HS-5 (cell line): ENCODE data around the gene SRP68.
"Not testable (repeated sequence)": the region's sequence is repeated elsewhere in the genome, so short reads cannot be mapped to it uniquely, and the experiment has no call there.

Experiments
- DNase-seq: peaks from one replicate; pipeline ENCODE4 v3.0.0-alpha.2; 2012; ENCODE audit warnings: low read depth

The SRP68 gene

GRCh38 chr17:76044475-76045007 lies 27.8 kb downstream of the SRP68 start:
- not testable (repeated sequence) for DNase-seq

GRCh38 chr17:76042868-76043267 lies 29.4 kb downstream of the SRP68 start:
- DNase-seq: not testable (repeated sequence)

GRCh38 chr17:76040376-76040775 lies 31.9 kb downstream of the SRP68 start:
- DNase-seq: no peak

GRCh38 chr17:76039121-76039520 lies 33.2 kb downstream of the SRP68 start:
- no peak for DNase-seq

GRCh38 chr17:76038050-76038449 lies 34.3 kb downstream of the SRP68 start:
- DNase-seq: no peak

GRCh38 chr17:76036497-76037261 lies 35.6 kb downstream of the SRP68 start:
- DNase-seq: no peak

GRCh38 chr17:76034428-76035350 lies 37.6 kb downstream of the SRP68 start:
- DNase-seq: no peak

- no peak for DNase-seq
These were observed 39.2 kb downstream of the SRP68 start for GRCh38 chr17:76033139-76033538.

GRCh38 chr17:76032780-76033108 lies 39.6 kb downstream of the SRP68 start:
- DNase-seq: no peak

GRCh38 chr17:76032073-76032779 lies 40.1 kb downstream of the SRP68 start:
- no peak for DNase-seq

- DNase-seq: no peak
These were observed 45.0 kb downstream of the SRP68 start, which contains the start of gene EVPL for GRCh38 chr17:76027159-76027839. EVPL (minus strand) TSS chr17:76027306; CDS start chr17:76027198, 108 bp downstream.

- DNase-seq: no peak
These were observed 45.6 kb downstream of the SRP68 start for GRCh38 chr17:76026714-76027158.

GRCh38 chr17:76025294-76025693 lies 47.0 kb downstream of the SRP68 start:
- no peak for DNase-seq

- no peak for DNase-seq
These were observed 48.0 kb downstream of the SRP68 start for GRCh38 chr17:76024353-76024752.

- DNase-seq: no peak
These were observed 48.4 kb downstream of the SRP68 start for GRCh38 chr17:76023900-76024237.

GRCh38 chr17:76022973-76023899 lies 49.1 kb downstream of the SRP68 start:
- DNase-seq: no peak

GRCh38 chr17:76022285-76022684 lies 50.0 kb downstream of the SRP68 start:
- no peak for DNase-seq

- DNase-seq: no peak
These were observed 52.4 kb downstream of the SRP68 start for GRCh38 chr17:76019833-76020467.

- no peak for DNase-seq
These were observed 53.5 kb downstream of the SRP68 start for GRCh38 chr17:76018801-76019200.

- DNase-seq: no peak
These were observed 54.0 kb downstream of the SRP68 start for GRCh38 chr17:76018340-76018680.
